Midbrain (tissue), 1 donor: ENCODE measurements around the gene ADAMTS5.

Source experiments
- DNase-seq: peaks from one replicate; lab custom pipeline; 2025; lab: John Stamatoyannopoulos, UW

The ADAMTS5 gene

DNA sequence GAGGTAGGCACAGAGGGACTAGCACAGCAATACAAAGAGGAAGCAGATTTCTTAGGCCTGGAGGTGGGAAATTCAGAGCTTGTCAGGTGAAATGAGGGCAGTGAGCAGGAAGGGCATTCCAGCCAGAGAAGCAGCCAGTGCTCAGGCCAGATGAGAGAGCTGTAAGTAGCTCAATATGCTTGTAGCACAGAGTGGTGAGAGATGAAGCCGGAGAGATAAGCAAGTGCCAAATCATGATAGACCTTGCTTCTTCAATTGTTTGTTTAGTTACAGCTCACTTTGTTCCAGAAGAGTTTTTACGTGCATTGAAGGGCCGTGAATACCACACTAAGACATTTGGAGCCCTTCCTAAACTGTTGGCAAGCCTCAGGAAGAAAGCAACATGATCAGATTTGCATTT is 79.6 kb downstream of the ADAMTS5 start:
- no peak for DNase-seq

DNA sequence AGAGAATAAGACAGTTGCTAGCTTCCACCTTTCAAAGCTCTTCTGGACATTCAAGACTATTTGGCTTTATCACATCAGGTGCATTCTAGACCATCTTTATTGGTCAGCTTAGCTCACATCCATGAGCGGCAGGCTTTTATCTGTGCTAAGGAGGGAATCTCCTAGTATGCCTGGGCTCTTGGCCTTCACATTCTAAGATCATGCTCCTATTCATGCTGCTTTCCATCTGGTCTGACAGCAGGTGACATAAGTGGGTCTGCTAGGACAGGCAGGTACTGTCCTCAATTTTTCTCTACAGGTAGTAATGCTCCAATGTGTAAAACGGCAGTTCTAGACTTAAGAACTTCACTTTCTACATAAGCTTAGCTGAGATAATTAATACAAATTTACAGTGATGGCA is 82.5 kb downstream of the ADAMTS5 start:
- DNase-seq, result no peak

DNA sequence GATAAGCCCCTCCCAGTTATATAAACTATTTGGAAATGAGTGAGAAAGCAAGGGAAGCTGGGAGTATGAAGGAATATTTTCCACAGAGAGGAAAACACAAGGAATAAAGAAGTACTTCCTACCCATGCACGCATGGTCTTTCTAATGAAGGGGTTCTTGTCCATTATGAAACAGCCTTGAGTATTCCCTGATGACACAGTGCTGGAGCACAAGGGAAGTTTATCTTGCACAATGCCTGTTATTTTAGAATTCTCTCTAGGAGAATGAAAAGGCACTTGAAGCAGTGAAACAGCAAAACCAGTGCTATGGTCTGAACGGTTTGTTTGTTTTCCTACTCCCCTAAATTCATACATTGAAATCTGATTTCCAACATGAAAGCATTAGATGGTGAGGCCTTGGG is 83.1 kb downstream of the ADAMTS5 start:
- no peak for DNase-seq

DNA sequence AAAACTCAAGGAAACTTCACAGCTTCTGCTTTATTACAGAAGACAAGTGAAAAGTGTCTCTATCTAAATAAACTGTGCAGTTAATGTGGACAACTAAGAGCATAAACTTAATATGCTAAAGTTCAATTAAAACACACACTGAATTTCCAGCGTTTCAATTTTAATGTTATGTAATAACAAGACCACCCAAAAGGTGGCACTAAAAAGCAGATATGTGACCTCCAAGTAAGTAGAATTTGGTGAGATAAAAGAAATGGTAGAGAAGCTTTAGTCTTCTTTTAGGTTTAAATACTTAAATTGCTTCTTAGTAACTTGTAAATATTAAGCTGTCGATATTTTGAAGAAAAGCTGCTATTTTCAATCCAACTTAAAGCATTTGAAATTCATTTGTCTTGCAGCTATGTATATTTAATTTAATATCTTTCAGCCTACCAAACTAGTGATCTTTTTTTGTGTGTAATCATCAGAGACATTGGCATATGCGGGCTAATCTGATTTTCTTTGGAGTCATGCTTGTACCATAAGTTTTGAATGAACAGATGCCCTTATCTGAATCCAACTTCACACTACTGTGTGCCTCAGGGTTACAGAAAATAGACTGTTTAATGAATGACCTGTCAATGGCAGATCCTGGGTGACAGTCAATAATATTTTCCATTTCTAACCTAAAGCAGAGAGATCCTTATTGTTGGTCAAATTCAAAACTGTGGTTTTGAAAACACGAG is 85.2 kb downstream of the ADAMTS5 start:
- no peak for DNase-seq

DNA sequence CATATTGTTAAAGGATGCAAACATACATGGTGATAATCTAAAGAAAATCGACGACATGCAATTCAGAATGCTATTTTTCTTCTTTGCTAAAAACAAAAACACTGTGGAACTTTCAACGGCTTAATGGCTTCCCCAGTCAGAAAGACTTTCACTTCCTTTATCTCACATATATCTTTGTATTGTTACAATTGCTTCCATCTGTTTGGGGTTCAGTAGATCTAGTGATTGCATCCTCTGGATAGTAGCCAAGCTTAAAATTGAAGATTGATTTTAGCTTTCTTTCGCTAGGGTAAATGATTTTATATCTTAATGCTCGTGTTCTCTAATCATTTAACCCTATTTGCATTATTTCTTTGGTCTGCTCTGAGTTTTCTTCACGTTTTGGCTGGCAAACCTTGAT is 89.9 kb downstream of the ADAMTS5 start:
- DNase-seq, result no peak

DNA sequence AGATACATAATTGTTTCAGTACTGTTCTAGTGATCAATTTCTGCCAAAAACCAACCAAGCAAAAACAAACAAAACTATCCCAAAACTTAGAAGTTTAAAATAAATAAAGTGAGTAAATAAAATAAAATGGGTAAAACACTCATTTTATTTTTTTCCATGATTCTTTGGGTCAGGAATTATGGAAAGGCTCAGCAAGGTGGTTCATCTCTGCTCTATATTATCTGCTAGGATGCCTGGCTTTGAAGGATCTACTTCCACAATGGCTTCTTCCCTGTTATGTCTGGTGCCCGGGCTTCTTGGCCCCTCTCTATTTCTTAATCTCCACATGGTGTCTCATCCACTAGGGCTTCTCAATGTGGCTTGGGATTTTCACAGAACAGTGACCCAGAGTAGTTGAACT is 92.5 kb downstream of the ADAMTS5 start:
- no peak for DNase-seq
